ENCODE data around the gene TMEM139.

DNA sequence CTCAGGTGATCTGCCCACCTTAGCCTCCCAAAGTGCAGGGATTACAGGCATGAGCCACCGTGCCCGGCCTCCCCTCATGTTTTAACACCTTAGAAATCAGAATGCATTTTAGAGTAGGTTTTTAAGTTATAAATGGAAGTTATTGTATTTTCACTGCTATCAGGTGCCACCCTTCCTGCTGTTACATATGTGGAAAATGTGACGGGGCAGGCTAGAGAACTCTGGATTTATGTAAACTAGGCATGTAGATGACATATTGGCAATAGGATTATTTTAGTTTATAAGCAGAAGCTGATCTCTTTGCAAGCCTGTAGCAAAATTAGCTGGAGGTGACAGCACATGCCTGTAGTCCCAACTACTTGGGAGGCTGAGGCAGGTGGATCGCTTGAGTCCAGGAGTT lies 5.5 kb downstream of the TMEM139 start:
- TF ChIP-seq POLR2AphosphoS5 (IDR thresholded peaks at IDR 0.05) = no peak
- TF ChIP-seq CTCF (IDR thresholded peaks at IDR 0.05) = no peak
- no peak for TF ChIP-seq POLR2A (IDR thresholded peaks at IDR 0.05)
- TF ChIP-seq EP300 (IDR thresholded peaks at IDR 0.05; ENCODE audit: low read depth) = no peak

Data from transverse colon (tissue), 4 donors.